Endothelial cell of umbilical vein (primary cell): ENCODE data around the gene GUCD1.

Source experiments
- EZH2 ChIP-seq: IDR thresholded peaks from 2 replicates; pipeline ENCODE4 v1.6.1; 2012; ENCODE audit warnings: borderline replicate concordance, low read depth, mild to moderate bottlenecking, moderate library complexity, low read length, inconsistent platforms; ENCODE audit not compliant: severe bottlenecking
- FOS ChIP-seq: IDR thresholded peaks from 2 replicates; pipeline ENCODE4 v1.6.1; 2011; ENCODE audit warnings: mild to moderate bottlenecking, low read length, moderate library complexity, borderline replicate concordance; ENCODE audit not compliant: insufficient read depth
- GATA2 ChIP-seq: IDR thresholded peaks from 2 replicates; pipeline ENCODE4 v1.7.0; 2011; ENCODE audit warnings: low read depth, mild to moderate bottlenecking, moderate library complexity, mixed read lengths, low read length; ENCODE audit not compliant: insufficient read length, insufficient read depth
- JUN ChIP-seq: IDR thresholded peaks from 2 replicates; pipeline ENCODE4 v1.6.1; 2011; ENCODE audit warnings: borderline replicate concordance, low read depth; ENCODE audit not compliant: insufficient read length, insufficient read depth
- POLR2A ChIP-seq: IDR thresholded peaks from 2 replicates; pipeline ENCODE4 v1.6.1; 2012; ENCODE audit warnings: low read depth, mild to moderate bottlenecking, control low read depth, low read length
- POLR2AphosphoS5 ChIP-seq: IDR thresholded peaks from 2 replicates; pipeline ENCODE4 v1.6.1; 2012; ENCODE audit warnings: low read depth, mild to moderate bottlenecking, control low read depth, low read length, moderate library complexity; ENCODE audit not compliant: insufficient read depth
- TF ChIP-seq, protein P1 (sequence below), 2 donors: IDR thresholded peaks; 1 replicate in 1 of 2; 2 replicates in 1 of 2; pipeline ENCODE4 v1.5.1; 2011; ENCODE audit warnings: low read length in 2 of 2, mild to moderate bottlenecking in 2 of 2, moderate library complexity in 2 of 2, control low read depth in 1 of 2, inconsistent platforms in 1 of 2, low read depth in 1 of 2; ENCODE audit not compliant: insufficient read depth in 1 of 2; ENCODE audit errors: extremely low read depth in 1 of 2
- TF ChIP-seq, protein P2 (sequence below): IDR thresholded peaks from 2 replicates; pipeline ENCODE4 v1.6.1; 2011; ENCODE audit not compliant: insufficient read depth, insufficient read length

DNA sequence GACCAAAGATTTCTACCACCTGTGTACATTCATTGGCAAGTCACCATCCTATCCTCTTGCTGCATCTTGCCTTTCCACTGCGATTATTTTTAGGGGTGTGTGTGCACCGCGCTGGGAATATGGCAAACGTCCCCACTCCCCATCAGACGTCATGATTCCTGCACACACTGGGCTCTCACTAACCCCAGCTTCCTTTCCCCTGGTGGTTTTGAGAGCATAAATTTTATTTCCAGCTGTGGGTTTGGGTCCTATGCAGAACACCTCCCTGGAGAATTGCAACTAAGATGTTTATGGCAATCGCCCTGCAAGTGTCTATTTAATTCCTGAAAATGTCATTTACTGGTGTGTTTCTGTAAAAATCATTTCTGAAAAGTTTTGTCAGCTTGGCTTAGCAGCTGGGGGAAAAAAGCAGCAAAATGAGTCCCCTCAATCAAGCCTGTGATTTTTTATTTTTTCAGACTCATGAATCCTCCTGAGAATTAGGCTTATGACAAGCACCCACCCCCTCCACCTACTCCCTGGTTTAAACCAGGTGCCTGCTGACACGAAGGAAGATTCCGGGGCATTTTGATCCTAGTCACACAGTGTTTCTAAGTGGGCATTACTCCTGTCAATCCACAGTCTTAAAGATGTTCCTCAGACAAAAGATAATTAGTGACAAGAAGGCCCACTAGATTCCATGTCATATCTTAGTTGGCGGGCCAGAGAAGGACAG, 36.0 kb downstream of the GUCD1 start:
- TF ChIP-seq, protein P1, sequence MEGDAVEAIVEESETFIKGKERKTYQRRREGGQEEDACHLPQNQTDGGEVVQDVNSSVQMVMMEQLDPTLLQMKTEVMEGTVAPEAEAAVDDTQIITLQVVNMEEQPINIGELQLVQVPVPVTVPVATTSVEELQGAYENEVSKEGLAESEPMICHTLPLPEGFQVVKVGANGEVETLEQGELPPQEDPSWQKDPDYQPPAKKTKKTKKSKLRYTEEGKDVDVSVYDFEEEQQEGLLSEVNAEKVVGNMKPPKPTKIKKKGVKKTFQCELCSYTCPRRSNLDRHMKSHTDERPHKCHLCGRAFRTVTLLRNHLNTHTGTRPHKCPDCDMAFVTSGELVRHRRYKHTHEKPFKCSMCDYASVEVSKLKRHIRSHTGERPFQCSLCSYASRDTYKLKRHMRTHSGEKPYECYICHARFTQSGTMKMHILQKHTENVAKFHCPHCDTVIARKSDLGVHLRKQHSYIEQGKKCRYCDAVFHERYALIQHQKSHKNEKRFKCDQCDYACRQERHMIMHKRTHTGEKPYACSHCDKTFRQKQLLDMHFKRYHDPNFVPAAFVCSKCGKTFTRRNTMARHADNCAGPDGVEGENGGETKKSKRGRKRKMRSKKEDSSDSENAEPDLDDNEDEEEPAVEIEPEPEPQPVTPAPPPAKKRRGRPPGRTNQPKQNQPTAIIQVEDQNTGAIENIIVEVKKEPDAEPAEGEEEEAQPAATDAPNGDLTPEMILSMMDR (IDR thresholded peaks at IDR 0.05; ENCODE audit: extremely low read depth in 1 of 2, insufficient read depth in 1 of 2, low read depth in 1 of 2, low read length in 2 of 2): no peak
- TF ChIP-seq EZH2: no peak
- no peak for TF ChIP-seq POLR2A
- TF ChIP-seq POLR2AphosphoS5: no peak
- no peak for TF ChIP-seq JUN
- TF ChIP-seq, protein P2, sequence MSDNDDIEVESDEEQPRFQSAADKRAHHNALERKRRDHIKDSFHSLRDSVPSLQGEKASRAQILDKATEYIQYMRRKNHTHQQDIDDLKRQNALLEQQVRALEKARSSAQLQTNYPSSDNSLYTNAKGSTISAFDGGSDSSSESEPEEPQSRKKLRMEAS: no peak
- no peak for TF ChIP-seq GATA2
- no peak for TF ChIP-seq FOS
